Activated T-cell treated with anti-CD3 and anti-CD28 coated beads for 48 hours (primary cell): Measurements from ENCODE around the gene SMIM45.

Experiments used
- DNase-seq: peaks from one replicate; pipeline ENCODE4 v3.0.0-alpha.2; 2020; ENCODE audit warnings: low read depth

The SMIM45 gene

DNA sequence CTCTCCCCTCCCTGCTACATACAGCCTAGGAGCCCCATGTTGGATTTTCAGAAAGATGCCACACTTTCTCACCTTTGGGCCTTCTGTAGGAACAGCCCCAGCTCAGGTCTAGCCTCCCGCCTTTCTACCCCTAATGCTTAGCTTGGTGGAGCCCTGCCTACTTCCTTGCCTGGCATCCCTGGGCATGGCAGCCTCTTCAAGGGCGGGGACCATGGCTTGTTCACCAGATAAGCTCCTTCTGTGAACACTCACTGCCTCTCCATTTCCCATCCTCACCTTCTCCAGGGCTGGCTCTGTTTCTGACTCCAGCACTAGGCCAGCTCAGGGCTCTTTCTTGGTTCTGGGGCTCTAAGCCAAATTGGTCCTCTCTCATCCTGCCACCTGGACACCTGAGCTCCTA is 18.7 kb downstream of the SMIM45 start:
- DNase-seq = no peak

DNA sequence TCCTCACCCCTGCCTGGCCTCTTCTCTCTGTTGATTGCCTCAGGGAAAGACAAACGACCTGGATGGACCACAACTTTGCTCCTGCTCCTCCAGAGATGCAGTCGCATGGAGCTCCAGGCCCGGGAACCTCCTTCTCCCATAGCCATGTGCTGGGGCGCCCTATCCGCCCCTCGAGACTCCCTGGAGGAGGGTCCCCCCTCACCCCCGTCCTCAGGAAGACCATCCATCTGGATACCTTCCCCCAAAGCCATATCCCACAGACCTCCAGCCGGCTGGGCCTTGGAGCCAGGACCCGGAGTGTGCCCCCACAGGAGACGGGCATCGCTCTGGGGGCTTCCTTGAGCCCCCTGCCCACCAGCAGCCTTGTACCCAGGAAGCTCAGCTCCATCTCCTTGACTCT is 19.5 kb downstream of the SMIM45 start:
- no peak for DNase-seq

DNA sequence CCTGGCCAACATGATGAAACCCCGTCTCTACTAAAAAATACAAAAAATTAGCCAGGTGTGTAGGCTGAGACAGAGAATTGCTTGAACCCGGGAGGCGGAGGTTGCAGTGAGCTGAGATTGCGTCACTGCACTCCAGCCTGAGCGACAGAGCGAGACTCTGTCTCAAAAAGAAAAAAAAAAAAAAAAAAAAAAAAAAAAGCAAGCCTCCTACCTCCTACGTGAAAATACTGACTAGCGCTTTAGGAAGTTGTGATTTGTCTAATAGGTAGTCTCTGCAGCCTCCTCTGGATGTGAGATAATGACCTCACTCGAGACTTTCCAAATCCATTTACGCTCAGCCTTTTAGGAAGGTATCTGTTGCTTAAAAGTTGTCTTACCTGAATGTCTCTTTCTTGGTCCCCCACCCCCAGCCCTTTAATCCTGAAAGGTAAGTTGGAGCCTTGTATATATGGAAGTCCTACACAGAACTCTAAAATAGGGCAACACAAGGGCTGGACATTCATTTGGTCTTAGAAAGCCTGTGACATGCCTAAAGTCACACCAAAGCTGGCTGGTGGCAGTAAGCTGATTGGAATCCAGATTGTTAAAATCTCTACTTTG is 22.8 kb downstream of the SMIM45 start:
- no peak for DNase-seq

DNA sequence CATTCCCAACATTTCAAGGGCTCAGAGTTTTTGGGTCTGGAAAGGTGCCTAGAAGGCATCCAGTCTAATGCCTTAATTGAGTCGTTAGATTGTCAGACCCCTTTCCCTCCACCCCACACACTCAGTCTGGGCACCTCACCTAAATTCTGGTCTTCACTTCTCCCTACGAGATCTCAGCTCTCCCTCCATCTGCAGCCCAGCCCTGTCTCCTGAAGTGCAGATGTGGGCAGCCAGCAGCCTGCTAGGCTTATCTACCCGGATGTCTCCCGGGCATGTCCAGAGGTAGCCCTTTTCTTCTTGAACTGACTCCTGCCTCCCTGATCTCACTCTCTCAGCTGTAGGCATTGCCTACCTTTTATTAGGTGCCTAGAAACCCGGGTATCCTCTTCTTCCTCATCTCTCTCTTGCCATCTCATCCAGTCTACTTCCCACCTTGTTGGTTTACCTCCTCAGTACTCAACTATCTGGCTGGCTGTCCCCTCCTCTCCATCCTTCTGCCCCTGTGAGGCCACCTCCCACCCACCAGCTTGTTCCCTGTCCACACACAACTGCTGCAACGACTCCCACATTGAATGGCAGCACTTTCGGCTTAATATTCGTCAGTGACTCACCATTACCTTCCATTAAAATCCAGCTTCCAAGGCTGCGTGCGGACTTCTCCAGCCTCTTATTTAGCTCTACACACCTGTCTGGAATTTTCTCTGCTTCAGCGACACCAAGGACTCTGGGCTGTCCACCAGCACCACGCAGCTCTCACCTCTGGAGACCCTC is 23.5 kb downstream of the SMIM45 start:
- DNase-seq = no peak

DNA sequence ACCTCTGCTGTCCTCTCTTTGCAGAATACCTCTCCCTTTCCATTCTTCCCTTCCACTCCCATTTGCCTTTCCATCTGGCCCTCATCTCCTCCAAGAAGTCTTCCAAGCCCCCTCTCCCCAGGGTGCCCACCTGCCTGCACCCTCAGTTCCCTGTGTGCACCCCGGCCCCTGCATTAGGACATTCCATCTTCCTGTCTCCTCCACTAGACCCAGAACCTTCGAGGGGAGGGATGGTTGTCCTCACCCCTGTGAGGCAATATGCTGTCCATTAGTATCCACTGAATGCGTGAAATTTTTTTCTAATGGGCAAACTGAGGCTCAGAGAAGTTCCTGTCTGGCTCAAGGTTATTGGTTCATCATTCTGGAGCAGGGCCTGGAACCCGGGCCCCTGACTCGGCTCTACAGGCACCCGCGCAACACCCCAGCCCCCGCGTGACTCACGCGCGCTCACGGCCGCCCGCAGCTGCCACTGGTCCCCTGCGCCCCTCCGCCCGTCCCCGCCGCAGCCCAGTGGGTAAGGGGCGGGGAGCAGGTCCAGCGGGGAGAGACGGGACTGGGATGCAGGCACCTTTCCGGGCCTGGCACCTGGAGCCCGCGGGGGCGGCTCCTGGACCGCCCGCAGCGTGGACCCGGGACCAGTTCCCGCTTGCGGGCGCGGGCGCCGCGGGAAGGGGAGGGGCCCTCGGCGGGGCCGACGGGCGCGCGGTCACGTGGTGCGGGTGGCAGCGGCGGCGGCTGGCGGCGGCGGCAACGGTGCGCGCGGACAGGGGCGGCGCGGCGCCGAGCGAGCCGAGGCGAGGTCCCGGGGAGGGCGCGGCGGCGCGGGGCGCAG is 24.3 kb downstream of the SMIM45 start:
- DNase-seq = peak; percentile 41

DNA sequence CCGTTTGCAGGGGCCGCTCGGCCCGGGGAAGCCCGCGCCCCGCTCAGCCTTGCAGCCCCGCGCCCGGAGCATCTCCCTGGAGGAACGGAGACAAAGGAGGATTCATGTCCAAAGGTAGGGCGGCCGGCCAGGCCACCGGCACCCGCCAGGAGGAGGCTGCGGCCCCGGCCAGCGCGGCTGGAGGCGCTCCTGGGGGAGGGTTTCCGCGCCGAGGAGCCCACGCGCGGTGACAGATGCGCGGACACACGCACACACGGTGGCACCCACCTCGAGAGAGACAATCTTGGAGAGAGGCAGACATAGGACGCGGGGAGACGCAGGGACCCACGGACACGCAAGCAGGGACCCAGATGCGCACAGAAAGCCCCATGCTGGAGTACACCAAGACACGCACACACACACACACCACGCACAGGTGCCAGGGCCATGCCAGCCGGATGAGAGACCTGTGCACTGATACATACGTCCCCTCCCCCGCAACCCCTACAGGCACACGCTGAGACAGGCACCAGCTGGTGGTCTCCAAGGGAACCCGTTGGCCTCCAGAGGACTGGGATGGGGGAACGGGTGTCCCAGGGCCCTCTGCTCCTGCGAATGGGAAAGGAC is 25.1 kb downstream of the SMIM45 start:
- DNase-seq = no peak

DNA sequence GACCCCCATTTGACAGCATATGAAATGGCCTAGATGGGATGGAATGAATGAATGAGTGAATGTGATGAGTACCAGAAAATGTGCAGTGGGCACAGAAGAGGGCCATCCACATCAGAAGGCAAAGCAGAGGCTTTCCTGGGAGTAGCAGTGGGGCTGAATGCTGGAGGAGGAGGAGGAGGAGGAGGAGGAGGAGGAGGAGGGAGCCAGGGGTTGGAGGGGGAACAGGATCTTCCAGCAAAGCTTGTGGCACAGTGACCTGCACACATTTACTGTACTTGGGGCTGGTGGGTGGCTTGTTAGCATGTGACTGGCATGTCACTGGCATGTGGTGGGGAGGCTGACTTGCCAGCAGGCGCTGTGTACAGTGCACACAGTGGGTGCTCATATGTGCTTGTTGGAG is 26.8 kb downstream of the SMIM45 start:
- no peak for DNase-seq

DNA sequence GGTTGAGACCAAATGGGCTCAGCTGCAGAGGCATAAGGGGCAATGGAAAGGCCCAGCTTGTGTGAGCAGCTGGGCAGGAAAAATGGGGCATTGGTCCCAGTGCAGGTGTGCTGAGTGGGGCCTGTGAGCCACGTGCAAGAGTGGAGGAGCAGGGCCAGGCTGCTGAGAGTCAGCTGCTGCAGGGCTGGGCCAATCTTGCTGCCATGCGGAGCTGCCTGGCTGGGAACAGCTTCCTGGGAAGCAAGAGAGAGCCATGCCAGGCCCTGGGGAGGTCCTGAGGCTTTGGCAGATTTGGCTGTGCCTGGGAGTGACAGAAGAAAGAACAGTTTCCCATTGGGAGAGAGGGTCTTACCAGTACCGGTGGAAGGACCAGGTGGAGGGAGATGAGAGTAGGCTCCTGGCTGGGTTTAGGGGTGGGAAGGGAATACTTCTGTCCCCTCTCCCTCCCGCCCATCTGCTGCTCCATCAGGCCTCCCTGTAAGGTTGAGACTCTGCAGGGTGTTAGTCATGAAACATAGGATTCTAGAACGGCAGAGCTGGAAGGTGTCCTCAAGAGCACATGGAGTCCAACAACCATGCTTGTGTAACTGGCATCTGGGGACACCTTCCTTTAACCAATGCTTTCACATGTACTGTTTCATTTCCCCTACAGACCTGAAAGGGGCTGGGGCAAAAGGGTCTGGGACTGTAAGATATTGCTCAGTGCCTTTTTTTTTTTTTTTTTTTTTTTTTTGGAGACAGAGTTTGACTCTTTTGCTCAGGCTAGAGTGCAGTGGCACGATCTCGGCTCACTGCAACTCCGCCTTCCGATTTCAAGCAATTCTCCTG is 27.7 kb downstream of the SMIM45 start:
- no peak for DNase-seq

DNA sequence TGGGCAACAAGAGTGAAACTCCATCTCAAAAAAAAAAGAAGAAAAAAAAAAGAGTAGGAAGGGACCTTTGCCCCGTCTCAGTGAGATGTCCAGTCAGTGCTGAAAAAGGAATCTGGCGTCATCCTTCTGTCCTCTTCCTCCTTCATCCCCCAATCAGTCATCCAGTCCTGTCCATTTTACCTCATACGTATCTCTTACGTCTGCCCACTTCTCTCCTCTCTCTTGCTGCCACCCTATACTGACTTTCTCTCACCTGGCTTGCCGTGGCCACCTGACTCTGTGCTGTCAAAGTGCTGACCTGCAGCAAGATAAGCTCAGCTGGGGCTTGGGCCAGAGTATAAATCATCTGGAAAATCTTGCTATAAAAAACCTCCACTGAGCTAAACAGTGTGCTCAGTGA is 30.9 kb downstream of the SMIM45 start:
- DNase-seq = no peak

DNA sequence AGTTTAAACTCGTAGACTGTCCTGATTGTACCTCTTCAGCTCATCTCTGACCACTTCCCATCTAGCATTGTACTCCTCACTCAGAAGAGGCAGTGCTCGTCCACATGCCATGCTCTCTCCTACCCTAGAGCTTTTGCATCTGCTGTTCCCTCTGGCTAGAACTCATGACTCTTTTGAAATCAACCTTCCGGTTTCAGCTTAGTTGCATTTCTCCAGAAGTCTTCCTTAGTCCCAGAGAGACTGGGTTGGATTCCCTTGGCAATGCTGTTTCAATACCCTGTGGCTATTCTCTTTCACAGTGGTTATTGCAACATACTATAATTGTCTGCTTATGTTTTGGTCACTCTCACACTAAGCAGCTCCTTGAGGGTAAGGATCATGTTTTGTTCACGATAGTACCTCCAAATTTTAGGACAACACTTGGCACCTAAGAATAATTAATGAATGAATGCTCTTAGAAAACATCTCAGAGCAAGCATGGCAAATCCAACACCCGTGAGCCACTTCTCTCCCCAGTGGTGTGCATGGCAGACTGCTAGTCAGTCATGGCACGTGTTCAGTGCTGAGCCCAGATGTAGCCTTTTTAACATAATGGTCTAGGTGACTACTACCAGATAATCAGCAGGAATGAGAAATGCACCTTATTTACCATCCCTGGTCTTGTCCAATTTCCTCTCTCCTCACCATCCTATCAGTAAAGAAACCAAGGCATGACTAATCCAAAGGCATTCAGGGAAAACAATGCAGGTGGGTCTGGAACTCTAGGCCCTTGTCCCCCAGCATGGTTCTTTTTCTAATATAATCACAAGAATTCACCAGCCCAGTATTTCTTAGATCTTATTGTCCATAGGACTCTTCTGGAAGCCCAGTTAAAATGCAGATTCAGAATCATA is 31.8 kb downstream of the SMIM45 start:
- DNase-seq = no peak

DNA sequence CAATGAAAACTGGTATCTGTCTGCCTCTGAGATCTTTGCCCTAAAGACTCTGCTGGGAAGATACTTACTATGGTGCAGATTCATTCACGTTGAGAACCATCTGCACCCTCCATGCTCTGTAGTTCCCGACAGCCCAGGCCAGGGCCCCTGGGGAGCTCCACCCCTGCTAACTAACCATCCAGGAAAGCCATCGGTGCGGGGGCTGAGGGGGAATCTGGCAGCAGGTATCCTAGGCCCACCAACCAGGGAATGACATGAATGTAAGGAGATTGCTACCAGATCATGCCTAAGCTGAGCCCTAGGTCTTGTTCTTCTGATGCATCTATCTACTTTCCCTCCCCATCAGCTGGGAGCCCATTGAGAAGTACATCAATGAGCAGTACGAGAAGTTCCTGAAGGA is 35.3 kb downstream of the SMIM45 start:
- no peak for DNase-seq

DNA sequence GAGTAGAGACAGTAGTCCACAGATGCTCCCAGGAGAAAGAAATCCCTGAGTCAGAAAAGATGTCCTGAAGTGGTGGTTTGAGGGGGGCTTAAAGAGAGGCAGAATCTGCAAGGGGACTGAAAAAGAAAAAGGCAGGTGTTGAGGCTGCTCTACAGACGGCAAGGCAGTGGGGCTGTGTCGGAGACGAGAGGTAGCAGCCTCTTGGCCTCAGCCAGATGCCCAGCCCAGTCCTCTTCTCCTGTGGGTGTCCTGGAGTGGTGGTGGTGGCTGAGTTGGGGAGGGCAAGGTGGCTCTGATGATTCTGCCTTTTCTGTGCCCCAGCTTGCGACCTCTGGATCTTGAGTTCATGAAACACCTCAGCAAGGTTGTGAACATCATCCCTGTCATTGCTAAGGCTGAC is 37.3 kb downstream of the SMIM45 start:
- no peak for DNase-seq

DNA sequence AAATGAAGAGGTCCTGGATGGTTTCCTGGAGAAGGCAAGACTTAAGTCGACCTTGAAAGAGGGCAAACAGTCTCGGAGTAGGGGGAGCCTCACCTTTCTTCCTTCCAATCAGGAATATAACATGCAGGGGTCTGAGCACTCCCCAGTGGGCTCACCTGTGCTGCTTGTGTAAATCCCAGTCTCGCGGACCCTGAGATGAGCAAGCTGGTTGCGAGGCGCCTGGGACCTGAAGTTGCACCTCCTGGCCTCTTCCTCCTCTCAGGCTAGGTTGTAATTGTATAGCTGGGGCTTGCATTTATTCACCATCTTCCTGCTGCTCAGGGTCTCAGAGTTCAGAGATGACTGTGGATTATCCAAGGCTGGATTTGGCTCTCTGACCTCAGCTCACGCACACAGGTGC is 39.2 kb downstream of the SMIM45 start:
- DNase-seq = no peak

DNA sequence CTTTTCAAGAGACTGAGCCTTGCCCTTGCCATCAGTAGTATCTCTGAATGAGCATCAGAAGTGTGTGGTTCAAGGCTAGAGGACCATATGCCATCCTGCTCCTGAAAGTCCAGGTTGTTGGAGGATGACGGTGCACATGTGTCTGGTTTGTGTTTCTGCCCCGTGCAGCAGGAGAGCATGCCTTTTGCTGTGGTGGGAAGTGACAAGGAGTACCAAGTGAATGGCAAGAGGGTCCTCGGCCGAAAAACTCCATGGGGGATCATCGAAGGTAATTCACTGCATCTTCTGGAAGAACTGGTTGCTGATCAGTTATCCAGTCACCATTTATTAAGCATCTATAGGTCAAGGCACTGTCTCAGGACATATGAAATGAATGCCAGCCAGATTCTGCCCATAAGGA is 40.5 kb downstream of the SMIM45 start:
- DNase-seq = no peak

DNA sequence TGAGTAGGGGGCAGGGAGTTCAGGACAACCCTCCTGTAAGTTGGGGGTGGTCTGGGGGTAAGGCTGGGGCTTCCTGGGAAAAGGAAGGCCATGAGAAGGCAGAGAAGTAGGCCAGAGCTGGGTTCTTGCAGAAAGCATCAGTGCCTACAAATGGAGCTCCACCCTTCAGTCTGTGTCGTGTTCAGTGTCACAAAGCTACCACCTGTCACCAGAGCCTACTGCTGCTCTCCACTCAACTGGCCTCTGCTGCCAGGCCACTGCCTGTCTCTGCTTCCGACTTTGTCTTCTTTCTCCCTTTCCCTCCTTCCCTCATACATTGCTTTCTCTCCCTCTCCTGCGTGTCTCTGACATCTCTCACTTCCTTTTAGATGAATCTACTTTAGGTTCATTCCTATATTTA is 43.3 kb downstream of the SMIM45 start:
- DNase-seq = no peak

DNA sequence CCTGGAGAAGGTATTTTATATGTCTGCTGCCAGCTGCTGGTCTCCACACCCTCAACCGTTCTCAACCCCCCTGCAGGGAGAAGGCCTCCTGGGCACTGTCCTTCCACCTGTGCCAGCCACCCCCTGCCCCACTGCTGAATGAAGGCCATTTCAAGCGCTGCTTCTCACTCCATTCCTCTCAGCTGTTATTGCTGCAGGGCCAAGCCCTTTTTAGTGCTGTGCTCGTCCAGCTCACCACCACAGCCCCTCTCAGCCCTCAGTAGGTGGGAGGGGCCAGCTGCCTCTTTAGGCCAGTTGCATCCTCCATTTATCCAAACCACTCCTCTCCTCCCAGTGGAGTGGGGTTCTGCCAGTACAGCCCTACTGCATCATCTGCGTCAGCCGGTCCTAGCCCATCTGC is 44.9 kb downstream of the SMIM45 start:
- DNase-seq = no peak

DNA sequence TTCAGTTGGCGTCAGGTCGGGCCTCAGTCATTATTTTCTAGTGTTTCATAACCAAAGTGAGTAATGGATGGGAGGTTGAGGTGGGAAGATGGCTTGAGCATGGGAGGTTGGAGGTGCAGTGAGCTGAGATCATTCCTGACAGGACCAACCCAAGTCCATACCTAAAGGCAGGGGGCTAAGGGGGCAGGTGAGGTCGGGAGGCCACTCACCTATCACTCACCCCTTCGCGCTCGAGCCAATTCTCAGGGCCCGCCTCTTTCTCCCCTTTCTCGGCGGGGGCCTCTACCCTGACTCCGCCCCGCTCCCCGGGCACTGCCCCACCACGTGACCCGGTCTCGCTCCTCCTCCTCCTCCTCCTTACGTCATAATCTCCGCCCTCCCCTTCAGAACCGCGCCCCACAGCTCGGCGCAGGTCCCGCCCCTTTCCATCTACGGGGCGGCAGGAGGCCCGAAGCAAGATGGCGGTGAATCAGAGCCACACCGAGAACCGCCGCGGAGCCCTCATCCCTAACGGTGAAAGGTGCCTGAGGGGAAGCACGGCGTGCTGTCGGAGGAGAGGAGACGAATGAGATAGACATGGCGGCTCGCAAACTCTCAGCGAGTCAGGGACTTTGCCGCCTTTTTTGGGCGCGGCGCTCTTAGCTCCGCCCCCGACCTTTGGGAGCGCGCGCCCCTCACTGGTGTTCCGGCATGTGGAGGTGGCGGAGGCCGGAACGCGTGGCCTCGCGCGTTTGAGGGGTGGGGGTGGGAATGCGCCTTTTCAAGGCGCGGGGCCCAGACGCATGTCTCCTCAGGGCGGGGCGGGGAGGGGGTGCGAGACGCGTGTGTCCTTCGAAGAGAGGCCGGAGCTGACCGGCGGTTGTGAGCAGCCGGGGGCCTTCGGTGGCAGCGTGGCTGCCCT is 46.7 kb downstream of the SMIM45 start, which contains the start of gene WBP2NL:
Gene WBP2NL (plus strand): TSS at position 428 of the 901 bp plus-strand sequence. CDS start 31 bp downstream, at position 459.
- peak; percentile 81 for DNase-seq

DNA sequence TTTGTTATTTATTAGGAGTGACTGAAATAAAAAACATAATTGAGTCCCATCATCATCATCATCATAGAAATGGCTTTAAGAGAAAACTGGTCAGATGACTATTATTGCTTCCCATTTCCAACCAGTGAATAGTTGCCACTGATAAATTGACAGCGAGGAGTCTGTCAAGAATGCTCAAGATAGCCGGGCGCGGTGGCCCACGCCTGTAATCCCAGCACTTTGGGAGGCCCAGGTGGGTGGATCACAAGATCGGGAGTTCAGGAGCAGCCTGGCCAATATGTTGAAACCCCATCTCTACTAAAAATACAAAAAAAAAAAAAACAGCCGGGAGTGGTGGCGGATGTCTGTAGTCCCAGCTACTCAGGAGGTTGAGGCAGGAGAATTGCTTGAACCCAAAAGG is 48.5 kb downstream of the SMIM45 start:
- DNase-seq = no peak

DNA sequence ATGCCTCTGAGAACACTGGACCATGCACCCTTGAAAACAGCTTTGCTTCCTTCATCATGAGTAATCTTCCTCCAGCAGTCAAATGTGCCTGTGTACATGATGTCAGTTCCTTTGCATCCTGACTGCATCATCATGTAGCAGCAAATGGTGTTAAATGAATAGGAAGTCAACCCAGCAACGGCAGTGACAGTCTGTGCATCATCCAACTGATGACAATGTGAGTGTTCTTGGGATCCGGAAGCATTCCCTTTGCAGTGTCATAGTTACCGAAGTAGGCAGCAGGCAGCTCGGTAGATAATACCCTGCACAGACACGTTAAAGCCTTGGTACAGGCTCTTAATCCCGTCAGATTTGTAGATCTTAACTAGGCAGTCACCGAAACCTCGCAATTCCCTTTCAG is 49.2 kb downstream of the SMIM45 start:
- DNase-seq = no peak

DNA sequence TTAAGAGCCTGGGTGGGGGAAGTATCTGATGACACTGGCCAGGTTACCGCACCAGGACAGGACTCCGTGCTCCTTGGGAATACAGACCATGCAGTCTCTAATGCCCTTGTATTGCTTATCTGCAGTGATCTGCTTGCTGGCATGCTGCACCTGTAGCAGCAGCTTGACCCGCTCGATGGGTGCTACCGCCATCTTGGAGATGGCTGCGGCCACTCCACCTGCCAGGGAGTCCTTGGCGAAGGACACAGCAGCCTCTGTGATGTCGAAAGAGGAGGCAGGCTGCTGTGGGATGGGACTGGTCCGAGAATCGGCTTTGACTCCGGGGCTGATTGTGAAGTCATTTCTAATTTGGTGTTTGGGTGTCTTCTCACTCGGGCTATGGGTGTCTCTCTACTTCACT is 49.8 kb downstream of the SMIM45 start:
- no peak for DNase-seq
